Hepatocyte (in vitro differentiated cells): ENCODE data around the gene STK38.

ENCODE experiments used
- EZH2 ChIP-seq: fragments of 200-600 bp; sonication (generic); IDR thresholded peaks from 2 replicates; pipeline ENCODE4 v1.6.1; 2016; ENCODE audit warnings: antibody characterized with exemption, mild to moderate bottlenecking, borderline replicate concordance
- TF ChIP-seq, protein P1 (sequence below): fragments of 200-600 bp; sonication (generic); IDR thresholded peaks from 2 replicates; pipeline ENCODE4 v1.5.1; 2016; ENCODE audit warnings: antibody characterized with exemption, mild to moderate bottlenecking; ENCODE audit not compliant: poor library complexity

DNA sequence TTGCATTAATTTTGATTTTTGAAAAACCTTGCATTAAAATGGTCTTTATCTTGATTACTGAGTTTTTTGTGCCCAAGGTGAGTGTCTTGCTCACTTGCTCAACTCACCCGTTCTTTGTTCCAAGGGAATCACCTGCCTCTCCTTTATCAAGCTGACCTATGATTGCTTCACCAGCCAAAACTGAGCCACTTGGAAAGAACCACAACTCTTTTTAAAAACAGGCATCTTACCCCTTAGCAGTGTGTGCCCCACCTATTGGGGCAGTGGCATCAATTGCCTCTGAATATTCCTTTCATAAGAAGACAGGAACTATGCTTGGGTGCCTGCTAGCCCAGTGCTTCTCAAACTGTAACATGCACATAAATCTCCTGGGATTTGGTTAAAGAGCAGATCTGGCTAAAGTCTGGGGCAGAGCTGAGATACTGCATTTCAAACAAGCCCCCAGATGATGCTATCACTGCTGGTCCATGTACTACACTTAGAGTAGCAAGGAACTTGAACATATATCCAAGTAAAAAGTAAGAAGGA, 3.3 kb upstream of the STK38 start:
- TF ChIP-seq, protein P1, sequence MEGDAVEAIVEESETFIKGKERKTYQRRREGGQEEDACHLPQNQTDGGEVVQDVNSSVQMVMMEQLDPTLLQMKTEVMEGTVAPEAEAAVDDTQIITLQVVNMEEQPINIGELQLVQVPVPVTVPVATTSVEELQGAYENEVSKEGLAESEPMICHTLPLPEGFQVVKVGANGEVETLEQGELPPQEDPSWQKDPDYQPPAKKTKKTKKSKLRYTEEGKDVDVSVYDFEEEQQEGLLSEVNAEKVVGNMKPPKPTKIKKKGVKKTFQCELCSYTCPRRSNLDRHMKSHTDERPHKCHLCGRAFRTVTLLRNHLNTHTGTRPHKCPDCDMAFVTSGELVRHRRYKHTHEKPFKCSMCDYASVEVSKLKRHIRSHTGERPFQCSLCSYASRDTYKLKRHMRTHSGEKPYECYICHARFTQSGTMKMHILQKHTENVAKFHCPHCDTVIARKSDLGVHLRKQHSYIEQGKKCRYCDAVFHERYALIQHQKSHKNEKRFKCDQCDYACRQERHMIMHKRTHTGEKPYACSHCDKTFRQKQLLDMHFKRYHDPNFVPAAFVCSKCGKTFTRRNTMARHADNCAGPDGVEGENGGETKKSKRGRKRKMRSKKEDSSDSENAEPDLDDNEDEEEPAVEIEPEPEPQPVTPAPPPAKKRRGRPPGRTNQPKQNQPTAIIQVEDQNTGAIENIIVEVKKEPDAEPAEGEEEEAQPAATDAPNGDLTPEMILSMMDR = no peak
- TF ChIP-seq EZH2 = no peak
